ENCODE results near the gene MYBL2.

Gene MYBL2

GRCh38 chr20:43686820-43687219 is 19.9 kb downstream of the MYBL2 start:
- DNase-seq: no peak

- DNase-seq: no peak
Observed at GRCh38 chr20:43689165-43689564, 22.3 kb downstream of the MYBL2 start.

- DNase-seq: no peak
Observed at GRCh38 chr20:43690943-43691598, 24.2 kb downstream of the MYBL2 start.

- DNase-seq: no peak
Observed at GRCh38 chr20:43691928-43692524, 25.1 kb downstream of the MYBL2 start.

GRCh38 chr20:43694763-43695162 is 27.8 kb downstream of the MYBL2 start:
- no peak for DNase-seq

- no peak for DNase-seq
Observed at GRCh38 chr20:43695571-43695970, 28.7 kb downstream of the MYBL2 start.

GRCh38 chr20:43699941-43700565 is 33.1 kb downstream of the MYBL2 start:
- DNase-seq: no peak

GRCh38 chr20:43700627-43701026 is 33.7 kb downstream of the MYBL2 start:
- DNase-seq: no peak

- no peak for DNase-seq
Observed at GRCh38 chr20:43702502-43702901, 35.6 kb downstream of the MYBL2 start.

- DNase-seq: no peak
Observed at GRCh38 chr20:43710370-43711044, 43.6 kb downstream of the MYBL2 start.

GRCh38 chr20:43711098-43711654 is 44.3 kb downstream of the MYBL2 start:
- DNase-seq: no peak

- DNase-seq: no peak
Observed at GRCh38 chr20:43715044-43715443, 48.1 kb downstream of the MYBL2 start.

- no peak for DNase-seq
Observed at GRCh38 chr20:43715511-43715910, 48.6 kb downstream of the MYBL2 start.

GRCh38 chr20:43716123-43716522 is 49.2 kb downstream of the MYBL2 start:
- DNase-seq: no peak

- no peak for DNase-seq
Observed at GRCh38 chr20:43716757-43717615, 50.1 kb downstream of the MYBL2 start.

GRCh38 chr20:43717616-43717995 is 50.7 kb downstream of the MYBL2 start:
- DNase-seq: no peak

- no peak for DNase-seq
Observed at GRCh38 chr20:43720007-43720406, 53.1 kb downstream of the MYBL2 start.

- DNase-seq: no peak
Observed at GRCh38 chr20:43721097-43721428, 54.1 kb downstream of the MYBL2 start.

GRCh38 chr20:43721429-43722152 is 54.7 kb downstream of the MYBL2 start:
- peak; percentile 53 for DNase-seq

- DNase-seq: no peak
Observed at GRCh38 chr20:43722153-43722505, 55.2 kb downstream of the MYBL2 start.

- no peak for DNase-seq
Observed at GRCh38 chr20:43723186-43723585, 56.3 kb downstream of the MYBL2 start.

GRCh38 chr20:43723735-43724134 is 56.8 kb downstream of the MYBL2 start:
- no peak for DNase-seq
